ENCODE results near the gene RNF41.
"Not testable (repeated sequence)": the region's sequence is repeated elsewhere in the genome, so short reads cannot be mapped to it uniquely, and the experiment has no call there.

The RNF41 gene

DNA sequence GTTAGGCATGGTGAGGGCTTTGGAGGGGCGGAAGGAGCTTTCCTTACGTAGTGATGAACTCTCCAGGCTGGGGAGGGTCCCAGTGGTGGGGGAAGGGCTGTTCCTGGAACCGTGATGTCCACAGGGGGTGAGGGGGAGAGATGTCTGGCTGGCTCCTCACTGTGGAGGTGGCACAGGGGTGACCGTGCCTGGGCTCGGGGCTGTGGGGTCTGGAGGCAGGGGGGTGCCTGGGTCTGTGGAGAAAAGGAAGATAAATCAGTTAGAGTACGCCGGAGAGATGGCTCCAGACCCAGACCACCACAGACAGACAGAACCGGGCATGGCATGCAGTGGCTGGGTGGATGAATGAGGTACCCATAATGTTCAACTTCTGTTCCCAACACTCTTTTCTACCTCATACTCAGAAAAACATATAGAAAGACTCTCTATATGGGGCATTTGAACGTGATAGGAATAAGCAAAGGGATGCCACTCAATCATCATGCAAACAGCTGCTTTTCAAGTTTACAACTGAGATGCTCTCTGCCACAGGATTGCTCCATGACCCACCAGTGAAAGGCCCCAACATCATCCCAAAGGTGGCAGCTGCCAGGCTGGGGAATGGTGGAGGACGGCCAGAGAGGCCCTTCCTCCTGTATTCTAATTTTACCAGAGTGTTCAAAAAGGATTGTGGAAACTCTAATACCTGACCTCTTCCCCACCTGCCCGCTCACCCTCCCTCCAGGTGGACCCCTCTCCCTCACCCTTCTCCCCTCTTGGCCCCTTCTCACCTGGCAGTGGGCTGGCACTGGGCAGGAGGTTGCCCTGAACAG is 58.0 kb downstream of the RNF41 start:
- DNase-seq = no peak

- no peak for DNase-seq
These were observed 59.0 kb downstream of the RNF41 start for GRCh38 chr12:56162468-56163290.

DNA sequence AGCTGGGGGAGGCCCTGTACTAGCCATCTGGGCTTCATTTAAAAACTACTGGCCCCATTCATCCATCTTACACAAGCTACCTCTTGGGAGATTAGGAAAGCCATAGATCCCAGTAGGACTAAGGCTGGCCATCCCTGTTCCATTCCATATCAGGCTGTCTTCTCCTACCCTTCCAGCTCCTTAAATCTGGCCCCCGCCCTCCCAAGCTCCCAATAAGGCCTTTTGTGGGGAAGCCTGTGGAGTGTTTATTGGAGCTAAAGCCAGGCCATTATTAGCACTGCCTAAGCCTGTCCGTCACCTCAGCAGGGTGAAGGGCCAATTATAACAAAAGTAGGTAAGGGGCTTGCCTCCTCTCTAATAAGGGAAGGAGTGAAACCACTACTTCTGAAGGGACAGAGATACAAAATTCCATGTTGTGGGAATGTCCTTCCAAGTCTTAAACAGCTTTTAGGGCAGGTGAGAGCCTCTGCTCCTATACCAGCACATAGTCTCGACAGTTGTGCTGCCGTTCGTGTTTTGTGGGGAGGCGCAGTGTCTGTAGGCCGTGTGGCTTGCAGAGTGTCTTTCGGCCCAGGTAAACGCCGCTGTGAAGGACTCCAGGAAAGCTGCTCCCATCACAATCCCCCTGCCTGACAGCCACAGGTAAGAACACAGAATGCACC is 59.9 kb downstream of the RNF41 start:
- no peak for DNase-seq

DNA sequence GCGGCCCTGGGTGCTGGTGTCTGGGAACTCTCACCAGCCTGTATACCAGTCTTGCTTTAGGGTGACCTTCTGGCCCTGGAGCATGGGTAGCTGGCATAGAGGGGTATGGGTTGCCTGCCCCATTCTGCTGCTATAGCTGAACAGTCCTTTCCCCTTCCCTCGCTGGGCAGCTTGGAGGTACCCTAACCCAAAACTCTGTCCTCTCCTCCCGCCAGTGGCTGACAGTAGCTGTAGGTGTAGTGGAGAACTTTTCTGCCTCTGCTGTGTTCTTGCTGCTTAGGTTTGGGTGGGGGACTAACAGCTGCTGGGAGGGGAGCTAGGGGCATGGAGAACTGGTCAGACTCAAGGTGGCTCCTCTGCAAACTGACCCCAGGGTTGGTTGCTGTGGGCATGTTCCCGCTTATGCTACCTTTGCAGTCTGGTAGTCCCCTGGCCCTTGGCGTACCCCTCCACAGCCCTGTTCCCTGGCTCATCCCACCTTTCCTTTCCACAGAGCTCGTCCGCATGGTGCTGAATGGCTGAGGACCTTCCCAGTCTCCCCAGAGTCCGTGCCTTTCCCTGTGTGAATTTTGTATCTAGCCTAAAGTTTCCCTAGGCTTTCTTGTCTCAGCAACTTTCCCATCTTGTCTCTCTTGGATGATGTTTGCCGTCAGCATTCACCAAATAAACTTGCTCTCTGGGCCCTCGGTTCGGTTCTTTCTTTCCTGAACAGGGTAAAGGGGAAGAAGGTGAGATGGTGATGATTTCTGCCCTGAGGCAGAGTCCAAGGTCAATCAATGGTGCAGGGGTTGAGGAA is 60.6 kb downstream of the RNF41 start:
- DNase-seq = no peak

- no peak for DNase-seq
These were observed 61.4 kb downstream of the RNF41 start for GRCh38 chr12:56160193-56160763.

DNA sequence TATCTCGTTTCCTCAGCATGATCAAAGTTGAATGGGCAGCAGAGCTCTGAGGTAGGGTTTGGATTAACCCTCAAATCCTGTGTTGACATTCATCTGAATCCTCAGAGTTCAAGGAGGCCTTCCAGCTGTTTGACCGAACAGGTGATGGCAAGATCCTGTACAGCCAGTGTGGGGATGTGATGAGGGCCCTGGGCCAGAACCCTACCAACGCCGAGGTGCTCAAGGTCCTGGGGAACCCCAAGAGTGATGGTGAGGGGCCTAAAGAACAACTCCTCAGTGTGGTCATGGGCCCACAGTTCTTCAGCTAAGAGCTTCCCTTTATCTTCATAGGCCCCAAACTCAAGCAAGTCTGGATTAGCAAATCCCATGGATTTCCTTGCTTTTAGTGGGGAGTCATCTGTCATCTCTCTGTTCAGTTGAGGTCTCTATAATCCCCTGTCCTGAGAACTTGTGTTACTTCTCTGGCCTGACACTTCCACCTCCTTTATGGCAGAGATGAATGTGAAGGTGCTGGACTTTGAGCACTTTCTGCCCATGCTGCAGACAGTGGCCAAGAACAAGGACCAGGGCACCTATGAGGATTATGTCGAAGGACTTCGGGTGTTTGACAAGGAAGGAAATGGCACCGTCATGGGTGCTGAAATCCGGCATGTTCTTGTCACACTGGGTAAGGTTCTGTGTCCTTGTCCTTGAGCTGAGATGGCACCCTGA is 62.1 kb downstream of the RNF41 start:
- DNase-seq = no peak

DNA sequence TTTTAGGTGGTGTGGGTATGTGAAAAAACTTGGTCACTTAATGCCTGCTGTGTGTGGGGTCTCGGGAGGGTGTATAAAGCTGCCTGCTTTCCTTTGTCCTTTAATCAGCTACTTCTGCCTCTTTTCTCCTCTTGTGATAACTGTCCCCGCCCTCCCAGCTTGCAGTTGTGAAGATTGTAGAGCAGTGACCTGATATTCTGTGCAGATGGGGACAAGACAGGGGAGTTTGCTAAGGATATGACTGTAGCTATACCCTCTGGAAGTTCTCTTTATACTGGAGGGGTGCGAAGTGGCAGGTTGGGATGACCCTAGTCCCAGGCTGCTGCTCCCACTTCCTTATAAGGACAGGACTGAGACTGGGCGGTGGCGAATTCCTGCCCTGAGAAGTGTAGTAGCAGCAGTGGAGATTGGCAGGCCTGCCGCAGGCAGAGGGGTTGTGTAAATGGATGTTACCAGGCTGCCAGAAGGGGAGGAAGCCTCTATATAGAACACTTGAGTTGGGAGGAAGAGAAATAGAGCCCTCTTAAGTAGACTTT is 62.7 kb downstream of the RNF41 start:
- DNase-seq = peak; percentile 10

DNA sequence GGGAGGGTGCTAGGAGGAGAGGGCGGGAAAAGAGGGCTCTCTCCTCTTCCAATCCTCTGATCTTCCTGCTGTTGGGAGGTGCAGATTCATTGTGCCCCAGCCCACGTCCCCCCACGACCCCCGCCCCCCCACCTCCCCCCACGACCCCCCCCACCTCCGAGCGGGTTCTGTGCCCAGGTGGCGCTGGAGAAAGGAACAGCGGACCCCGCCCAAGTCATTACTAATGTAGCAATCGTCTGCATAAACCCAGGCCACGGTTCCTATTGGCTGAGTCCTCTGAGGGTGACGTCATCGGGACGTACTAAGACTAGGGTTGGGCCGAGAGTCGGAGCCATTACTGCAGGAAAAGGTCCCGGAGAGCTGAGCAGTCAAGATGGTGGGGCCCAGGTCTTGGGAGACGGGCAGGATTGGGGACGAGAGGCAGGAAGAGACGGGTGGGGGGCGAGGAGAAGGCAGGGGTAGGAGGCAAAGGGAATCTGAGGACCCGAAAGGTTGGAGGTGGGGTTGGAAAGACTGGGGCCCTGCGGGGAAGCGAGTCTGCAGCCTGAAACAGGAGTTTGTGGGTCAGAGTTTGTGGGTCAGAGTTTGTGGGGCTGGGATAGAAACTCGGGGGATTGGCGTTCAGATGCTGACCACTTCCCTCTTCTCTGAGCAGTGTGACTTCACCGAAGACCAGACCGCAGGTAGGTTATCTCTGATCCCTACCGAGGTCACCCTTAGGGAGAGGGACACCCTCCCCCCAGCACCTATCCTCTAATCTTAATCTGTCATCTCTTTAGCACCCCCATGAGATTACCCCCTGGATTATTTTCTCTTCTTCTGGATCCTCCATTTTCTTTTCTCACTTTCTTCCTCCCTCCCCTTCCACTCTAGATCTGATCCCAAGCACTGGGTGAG is 63.4 kb downstream of the RNF41 start, which contains the start of gene MYL6:
MYL6 (plus strand) TSS at position 331 of the 897 bp plus-strand sequence; CDS start at position 374, 43 bp downstream.
- DNase-seq = peak; percentile 94

- peak; percentile 77 for DNase-seq
These were observed 64.3 kb downstream of the RNF41 start for GRCh38 chr12:56157201-56158028.

DNA sequence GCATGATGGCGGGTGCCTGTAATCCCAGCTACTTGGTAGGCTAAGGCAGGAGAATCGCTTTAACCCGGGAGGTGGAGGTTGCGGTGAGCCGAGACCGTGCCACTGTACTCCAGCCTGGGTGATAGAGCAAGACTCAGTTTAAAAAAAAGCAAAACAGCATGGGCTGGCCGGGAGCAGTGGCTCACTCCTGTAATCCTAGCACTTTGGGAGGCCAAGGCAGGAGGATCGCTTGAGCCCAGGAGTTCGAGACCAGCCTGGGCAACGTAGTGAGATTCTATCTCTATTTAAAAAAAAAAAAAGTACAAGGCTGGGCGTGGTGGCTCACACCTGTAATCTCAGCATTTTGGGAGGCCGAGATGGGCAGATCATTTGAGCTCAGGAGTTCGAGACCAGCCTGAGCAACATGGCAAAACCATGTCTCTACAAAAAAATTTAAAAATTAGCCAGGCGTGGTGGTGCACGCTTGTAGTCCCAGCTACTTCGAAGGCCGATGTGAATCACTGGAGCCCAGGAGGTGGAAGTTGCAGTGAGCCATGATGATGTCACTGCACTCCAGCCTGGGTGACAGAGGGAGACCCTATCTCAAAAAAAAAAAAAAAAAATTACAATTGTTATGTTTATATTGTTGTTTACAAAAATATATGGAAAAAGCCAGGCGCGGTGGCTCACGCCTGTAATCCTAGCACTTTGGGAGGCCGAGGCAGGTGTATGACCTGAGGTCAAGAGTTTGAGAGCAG is 65.1 kb downstream of the RNF41 start:
- DNase-seq = not testable (repeated sequence)

- no peak for DNase-seq
These were observed 66.4 kb downstream of the RNF41 start for GRCh38 chr12:56155256-56155845.

DNA sequence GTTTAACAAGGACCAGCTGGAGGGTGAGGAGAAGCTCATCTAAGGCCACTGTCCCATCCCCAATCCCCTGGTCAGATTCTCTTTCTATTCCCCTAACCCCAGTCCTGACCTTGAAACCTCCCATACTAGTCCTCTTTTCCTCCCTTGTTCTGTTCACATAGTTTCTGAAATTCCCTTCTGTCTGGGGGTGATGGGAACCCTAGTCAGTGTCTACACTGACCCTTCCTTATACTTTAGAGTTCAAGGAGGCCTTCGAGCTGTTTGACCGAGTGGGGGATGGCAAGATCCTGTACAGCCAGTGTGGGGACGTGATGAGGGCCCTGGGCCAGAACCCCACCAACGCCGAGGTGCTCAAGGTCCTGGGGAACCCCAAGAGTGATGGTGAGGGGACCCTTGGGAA is 66.9 kb downstream of the RNF41 start:
- DNase-seq = no peak

GRCh38 chr12:56154246-56154771 is 67.4 kb downstream of the RNF41 start:
- DNase-seq = no peak

DNA sequence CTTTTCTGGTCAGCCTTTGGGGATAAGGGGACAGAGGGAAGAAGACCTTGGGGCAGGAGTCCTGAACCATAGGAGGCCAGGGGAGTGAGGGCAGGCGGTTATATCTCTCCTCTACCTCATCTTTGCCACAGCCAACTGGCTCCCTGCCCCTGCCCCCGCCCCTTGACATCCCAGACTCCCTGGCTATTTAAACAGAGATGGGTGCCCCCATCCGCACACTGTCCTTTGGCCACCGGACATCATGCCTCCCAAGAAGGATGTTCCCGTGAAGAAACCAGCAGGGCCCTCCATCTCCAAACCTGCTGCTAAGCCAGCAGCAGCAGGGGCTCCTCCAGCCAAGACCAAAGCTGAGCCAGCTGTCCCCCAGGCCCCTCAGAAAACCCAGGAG is 68.0 kb downstream of the RNF41 start:
- no peak for DNase-seq

DNA sequence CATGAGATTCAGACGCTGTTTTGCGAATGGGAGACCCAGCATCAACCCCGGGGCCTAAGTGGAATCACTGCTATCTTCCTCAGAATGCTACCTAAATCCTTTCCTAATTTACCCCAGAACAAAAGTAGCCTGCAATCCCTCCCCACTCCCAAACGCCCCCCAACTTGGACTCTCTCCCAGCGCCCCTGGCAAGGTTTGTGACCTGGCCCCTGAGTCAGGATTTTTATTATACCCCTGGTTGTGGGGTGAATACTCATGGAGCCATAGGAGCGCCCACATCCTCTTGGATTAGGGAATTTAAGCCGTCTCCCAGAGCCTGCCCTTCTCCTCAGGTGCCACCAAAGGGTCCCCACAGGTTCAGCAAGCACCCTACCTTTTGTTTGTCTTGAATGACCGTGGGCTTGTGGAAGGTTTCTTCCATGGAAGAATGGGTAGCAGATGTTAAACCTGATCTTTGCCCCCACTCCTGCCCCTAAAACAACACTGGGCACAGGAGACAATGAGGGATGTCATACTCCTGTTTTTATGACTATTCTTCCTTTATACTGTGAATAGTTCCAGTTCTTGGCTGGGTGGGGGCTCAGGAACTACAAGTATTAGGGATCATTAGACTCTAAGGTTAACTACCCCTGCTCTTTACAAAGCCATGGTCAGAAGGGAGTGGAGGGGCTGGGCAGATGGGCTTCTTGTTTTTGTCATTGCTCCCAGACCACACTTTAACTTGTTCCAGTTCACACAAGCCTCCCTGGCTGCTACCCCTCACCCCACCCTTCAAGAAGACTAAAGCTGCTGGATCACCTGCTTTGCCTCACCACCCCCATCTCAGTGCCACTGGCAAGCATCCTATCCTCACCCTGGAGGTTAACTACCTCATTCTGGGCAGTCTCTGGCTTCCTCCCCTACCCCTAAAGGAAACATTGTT is 68.7 kb downstream of the RNF41 start:
- no peak for DNase-seq

Data from DMS153 (cell line).